HepG2 (cell line): ENCODE data around the gene VIM. TPM values are rescaled to one million over a fixed set of nuclear protein-coding genes. Genes with fewer than 3 reads are reported as not detected.

Experiments used
- CBFB ChIP-seq: sonication (generic); formaldehyde crosslinking; IDR thresholded peaks from 2 replicates; pipeline ENCODE4 v1.4.0; 2020; ENCODE audit warnings: missing genetic modification reagents
- CENPT ChIP-seq: sonication (generic); formaldehyde crosslinking; IDR thresholded peaks from 2 replicates; pipeline ENCODE4 v1.8.0; 2022; ENCODE audit warnings: low read depth, mild to moderate bottlenecking, moderate library complexity, missing genetic modification reagents
- HNRNPLL ChIP-seq: fragments of 200-400 bp; formaldehyde crosslinking; IDR thresholded peaks from 2 replicates; pipeline ENCODE4 v1.6.1; 2017; ENCODE audit warnings: mild to moderate bottlenecking, low read depth, low read length; ENCODE audit not compliant: poor library complexity, severe bottlenecking
- MAZ ChIP-seq, 2 experiments: sonication (generic) in 1 of 2; formaldehyde crosslinking in 1 of 2; IDR thresholded peaks; 2 replicates each; pipeline versions ENCODE4 v1.5.0 to v1.6.1; 2012 to 2020; ENCODE audit warnings: low read depth in 2 of 2, mild to moderate bottlenecking in 2 of 2, borderline replicate concordance in 1 of 2, improper control_type of control experiment in 1 of 2, low read length in 1 of 2, missing genetic modification reagents in 1 of 2, moderate library complexity in 1 of 2
- MIXL1 ChIP-seq: IDR thresholded peaks from 2 replicates; pipeline ENCODE4 v1.6.1; 2016
- NCOA1 ChIP-seq: sonication (generic); formaldehyde crosslinking; IDR thresholded peaks from 2 replicates; pipeline ENCODE4 v1.9.0; 2021; ENCODE audit warnings: missing genetic modification reagents
- NFRKB ChIP-seq: fragments of 450-650 bp; IDR thresholded peaks from 2 replicates; pipeline ENCODE4 v1.6.1; 2017
- RFX3 ChIP-seq: IDR thresholded peaks from 2 replicates; pipeline ENCODE4 v1.6.1; 2016; ENCODE audit warnings: missing biosample characterization, missing genetic modification reagents
- RFXANK ChIP-seq: IDR thresholded peaks from 2 replicates; pipeline ENCODE4 v1.6.1; 2016
- TAF1 ChIP-seq: sonication (generic); formaldehyde crosslinking; IDR thresholded peaks from 2 replicates; pipeline ENCODE4 v1.4.0; 2020; ENCODE audit warnings: missing genetic modification reagents
- TBX3 ChIP-seq: fragments of 450-650 bp; IDR thresholded peaks from 2 replicates; pipeline ENCODE4 v1.6.1; 2017; ENCODE audit warnings: antibody characterized with exemption, mild to moderate bottlenecking, inconsistent platforms, borderline replicate concordance
- ZBTB3 ChIP-seq: sonication (generic); formaldehyde crosslinking; IDR thresholded peaks from 2 replicates; pipeline ENCODE4 v1.4.0; 2020; ENCODE audit warnings: low read depth, mild to moderate bottlenecking, moderate library complexity, missing genetic modification reagents, borderline replicate concordance
- ZNF10 ChIP-seq: sonication (generic); formaldehyde crosslinking; IDR thresholded peaks from 2 replicates; pipeline ENCODE4 v1.4.0; 2020; ENCODE audit warnings: mild to moderate bottlenecking, low read depth, missing genetic modification reagents, borderline replicate concordance
- ZNF24 ChIP-seq: fragments of 450-650 bp; IDR thresholded peaks from 2 replicates; pipeline ENCODE4 v1.6.1; 2017; ENCODE audit warnings: antibody characterized with exemption, mild to moderate bottlenecking
- ZNF530 ChIP-seq: sonication (generic); formaldehyde crosslinking; IDR thresholded peaks from 2 replicates; pipeline ENCODE4 v1.5.0; 2020; ENCODE audit warnings: low read depth, mild to moderate bottlenecking, missing genetic modification reagents
- ZNF562 ChIP-seq: sonication (generic); formaldehyde crosslinking; IDR thresholded peaks from 2 replicates; pipeline ENCODE4 v1.8.0; 2022; ENCODE audit warnings: missing genetic modification reagents, borderline replicate concordance
- ZNF577 ChIP-seq: sonication (generic); formaldehyde crosslinking; IDR thresholded peaks from 2 replicates; pipeline ENCODE4 v1.4.0; 2020; ENCODE audit warnings: mild to moderate bottlenecking, low read depth, missing genetic modification reagents, borderline replicate concordance
- ZNF644 ChIP-seq: IDR thresholded peaks from 2 replicates; pipeline ENCODE4 v1.6.1; 2016; ENCODE audit warnings: low read depth
- ZNF792 ChIP-seq: IDR thresholded peaks from 2 replicates; pipeline ENCODE4 v1.6.1; 2016
- polyA plus RNA-seq, 8 experiments: library from polyadenylated mRNA; depleted of rRNA in 3 of 8; stranded (reverse) in 7 of 8; unstranded in 1 of 8; fragments of >200 nt; fragmentation: Illumina TruSeq in 4 of 8; extraction: Trizol in 4 of 8; gene quantifications; 2 replicates each; pipeline versions ENCODE4 v1.2.1 to v1.2.3, GENCODE V29; 2011 to 2016; ENCODE audit warnings: low read depth in 4 of 8, missing spikeins in 1 of 8, mixed read lengths in 1 of 8; ENCODE audit not compliant: insufficient read depth in 1 of 8
- total RNA-seq, 5 experiments: library from RNA; depleted of rRNA; stranded (reverse); fragments of >200 nt; fragmentation: Illumina TruSeq; extraction: Trizol; gene quantifications; 2 replicates each; pipeline ENCODE4 v1.2.3, GENCODE V29; 2016; ENCODE audit warnings: low read depth in 1 of 5
- TF ChIP-seq, protein P1 (sequence below): sonication (generic); formaldehyde crosslinking; IDR thresholded peaks from 2 replicates; pipeline ENCODE4 v1.8.0; 2022; ENCODE audit warnings: mild to moderate bottlenecking, missing genetic modification reagents, moderate library complexity
- TF ChIP-seq, protein P2 (sequence below): sonication (generic); formaldehyde crosslinking; IDR thresholded peaks from 2 replicates; pipeline ENCODE4 v1.4.0; 2020; ENCODE audit warnings: missing genetic modification reagents
- TF ChIP-seq, protein P3 (sequence below), 2 experiments: sonication (generic) in 1 of 2; formaldehyde crosslinking in 1 of 2; IDR thresholded peaks; 2 replicates each; pipeline versions ENCODE4 v1.5.1 to v1.6.1; 2011 to 2020; ENCODE audit warnings: borderline replicate concordance in 1 of 2, low read depth in 1 of 2, low read length in 1 of 2, mild to moderate bottlenecking in 1 of 2, missing genetic modification reagents in 1 of 2, moderate library complexity in 1 of 2
- TF ChIP-seq, protein P4 (sequence below): IDR thresholded peaks from 2 replicates; pipeline ENCODE4 v1.6.1; 2016

VIM gene
- total and polyA plus RNA-seq, 2 of the 13 experiments (the other 11 are each of a cell fraction or from before 2014, with no cell fraction given), result not detected

DNA sequence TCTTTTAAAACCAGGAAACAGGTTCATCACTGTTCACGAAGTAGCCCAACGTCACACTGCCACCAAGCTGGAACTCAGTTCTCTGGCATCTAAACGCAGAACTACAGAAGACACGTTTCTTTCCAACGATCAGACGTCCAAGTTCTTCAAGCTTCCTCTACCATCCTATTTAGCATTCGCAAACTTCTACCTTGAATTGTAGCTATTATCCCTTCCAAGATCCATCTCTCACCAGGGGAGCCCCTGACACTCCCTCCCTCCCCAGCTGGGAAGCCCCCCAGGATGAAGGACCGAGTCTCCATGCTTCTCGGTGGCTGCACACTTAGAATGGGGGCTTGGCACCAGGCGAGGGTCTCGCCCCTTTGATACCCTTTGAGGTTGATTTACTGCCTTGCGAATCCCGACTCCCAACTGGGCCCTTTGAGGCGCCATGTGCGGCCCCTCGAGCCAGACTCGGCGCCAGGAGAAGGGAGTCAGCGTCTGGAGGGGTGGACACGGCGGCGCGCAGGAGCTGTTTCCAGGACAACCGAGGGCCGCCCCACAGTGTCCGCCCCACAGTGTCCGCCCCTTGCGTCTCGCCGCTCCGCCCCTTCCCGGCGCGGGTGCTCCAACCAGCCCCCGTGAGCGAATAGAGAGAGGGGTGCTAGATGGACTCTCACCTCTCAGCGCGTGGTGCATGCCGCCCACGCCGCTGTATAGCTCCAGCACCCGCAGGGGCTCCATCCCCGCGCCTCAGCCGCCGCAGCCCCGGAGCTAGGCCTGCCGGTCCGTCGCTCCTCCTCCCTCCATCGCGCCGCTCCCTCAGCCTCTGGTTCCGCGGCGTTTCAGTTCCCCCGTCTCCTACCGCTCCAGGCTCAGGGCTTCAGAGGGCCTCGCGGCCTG, 26.9 kb upstream of the VIM start, which contains the start of gene TRDMT1 (continued):
- TF ChIP-seq MAZ (IDR thresholded peaks at IDR 0.05; ENCODE audit: borderline replicate concordance, low read depth, low read length), result peak; percentile 60; the same call in 1 of the 2 replicates
- TF ChIP-seq MAZ (CRISPR knock-in tag; IDR thresholded peaks at IDR 0.05; ENCODE audit: low read depth), result peak; percentile 88
- TF ChIP-seq CENPT (CRISPR knock-in tag), result 0 out of 2 replicates have a peak, but pooled peaks have one; percentile 36
- peak; percentile 78 for TF ChIP-seq ZNF792 (CRISPR knock-in tag)
- TF ChIP-seq ZNF24, result peak; percentile 59; the same call in 1 of the 2 replicates
- TF ChIP-seq, protein P1, sequence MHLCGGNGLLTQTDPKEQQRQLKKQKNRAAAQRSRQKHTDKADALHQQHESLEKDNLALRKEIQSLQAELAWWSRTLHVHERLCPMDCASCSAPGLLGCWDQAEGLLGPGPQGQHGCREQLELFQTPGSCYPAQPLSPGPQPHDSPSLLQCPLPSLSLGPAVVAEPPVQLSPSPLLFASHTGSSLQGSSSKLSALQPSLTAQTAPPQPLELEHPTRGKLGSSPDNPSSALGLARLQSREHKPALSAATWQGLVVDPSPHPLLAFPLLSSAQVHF (CRISPR knock-in tag), result no peak; the same call in 1 of the 2 replicates
- TF ChIP-seq MIXL1 (CRISPR knock-in tag), result 0 out of 2 replicates have a peak, but pooled peaks have one; percentile 21
- TF ChIP-seq, protein P2, sequence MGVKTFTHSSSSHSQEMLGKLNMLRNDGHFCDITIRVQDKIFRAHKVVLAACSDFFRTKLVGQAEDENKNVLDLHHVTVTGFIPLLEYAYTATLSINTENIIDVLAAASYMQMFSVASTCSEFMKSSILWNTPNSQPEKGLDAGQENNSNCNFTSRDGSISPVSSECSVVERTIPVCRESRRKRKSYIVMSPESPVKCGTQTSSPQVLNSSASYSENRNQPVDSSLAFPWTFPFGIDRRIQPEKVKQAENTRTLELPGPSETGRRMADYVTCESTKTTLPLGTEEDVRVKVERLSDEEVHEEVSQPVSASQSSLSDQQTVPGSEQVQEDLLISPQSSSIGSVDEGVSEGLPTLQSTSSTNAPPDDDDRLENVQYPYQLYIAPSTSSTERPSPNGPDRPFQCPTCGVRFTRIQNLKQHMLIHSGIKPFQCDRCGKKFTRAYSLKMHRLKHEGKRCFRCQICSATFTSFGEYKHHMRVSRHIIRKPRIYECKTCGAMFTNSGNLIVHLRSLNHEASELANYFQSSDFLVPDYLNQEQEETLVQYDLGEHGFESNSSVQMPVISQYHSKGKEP (CRISPR knock-in tag), result peak; percentile 72; the same call in 1 of the 2 replicates
- peak; percentile 54; the same call in 1 of the 2 replicates for TF ChIP-seq TBX3
- no peak for TF ChIP-seq ZNF562 (CRISPR knock-in tag)
- no peak for TF ChIP-seq ZBTB3 (CRISPR knock-in tag)
- TF ChIP-seq ZNF644 (CRISPR knock-in tag), result peak; percentile 62; the same call in 1 of the 2 replicates
- TF ChIP-seq NCOA1 (CRISPR knock-in tag), result no peak
- 0 out of 2 replicates have a peak, but pooled peaks have one; percentile 59 for TF ChIP-seq ZNF530
- TF ChIP-seq RFXANK, result 0 out of 2 replicates have a peak, but pooled peaks have one; percentile 34
- no peak for TF ChIP-seq ZNF577 (CRISPR knock-in tag)
- peak; percentile 95 for TF ChIP-seq TAF1 (CRISPR knock-in tag)
- peak; percentile 92 for TF ChIP-seq CBFB (CRISPR knock-in tag)
- peak; percentile 78 for TF ChIP-seq RFX3 (CRISPR knock-in tag)
- no peak for TF ChIP-seq ZNF10 (CRISPR knock-in tag)
- TF ChIP-seq NFRKB, result no peak
- TF ChIP-seq, protein P3, sequence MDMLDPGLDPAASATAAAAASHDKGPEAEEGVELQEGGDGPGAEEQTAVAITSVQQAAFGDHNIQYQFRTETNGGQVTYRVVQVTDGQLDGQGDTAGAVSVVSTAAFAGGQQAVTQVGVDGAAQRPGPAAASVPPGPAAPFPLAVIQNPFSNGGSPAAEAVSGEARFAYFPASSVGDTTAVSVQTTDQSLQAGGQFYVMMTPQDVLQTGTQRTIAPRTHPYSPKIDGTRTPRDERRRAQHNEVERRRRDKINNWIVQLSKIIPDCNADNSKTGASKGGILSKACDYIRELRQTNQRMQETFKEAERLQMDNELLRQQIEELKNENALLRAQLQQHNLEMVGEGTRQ (IDR thresholded peaks at IDR 0.05; ENCODE audit: low read depth, low read length), result no peak
- TF ChIP-seq, protein P3 (CRISPR knock-in tag; IDR thresholded peaks at IDR 0.05; ENCODE audit: borderline replicate concordance), result 0 out of 2 replicates have a peak, but pooled peaks have one; percentile 22
- TF ChIP-seq HNRNPLL, result peak; percentile 81
- TF ChIP-seq, protein P4, sequence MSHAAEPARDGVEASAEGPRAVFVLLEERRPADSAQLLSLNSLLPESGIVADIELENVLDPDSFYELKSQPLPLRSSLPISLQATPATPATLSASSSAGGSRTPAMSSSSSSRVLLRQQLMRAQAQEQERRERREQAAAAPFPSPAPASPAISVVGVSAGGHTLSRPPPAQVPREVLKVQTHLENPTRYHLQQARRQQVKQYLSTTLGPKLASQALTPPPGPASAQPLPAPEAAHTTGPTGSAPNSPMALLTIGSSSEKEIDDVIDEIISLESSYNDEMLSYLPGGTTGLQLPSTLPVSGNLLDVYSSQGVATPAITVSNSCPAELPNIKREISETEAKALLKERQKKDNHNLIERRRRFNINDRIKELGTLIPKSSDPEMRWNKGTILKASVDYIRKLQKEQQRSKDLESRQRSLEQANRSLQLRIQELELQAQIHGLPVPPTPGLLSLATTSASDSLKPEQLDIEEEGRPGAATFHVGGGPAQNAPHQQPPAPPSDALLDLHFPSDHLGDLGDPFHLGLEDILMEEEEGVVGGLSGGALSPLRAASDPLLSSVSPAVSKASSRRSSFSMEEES (CRISPR knock-in tag), result peak; percentile 43; the same call in 1 of the 2 replicates
